B cell (primary cell): ENCODE data around the gene SKP1. TPM values are rescaled to one million over a fixed set of nuclear protein-coding genes. Genes with fewer than 3 reads are reported as not detected.

Experiments
- ATAC-seq: fragments of 200-7000 bp; cut with Tn5 transposase; one replicate; pipeline ENCODE4 v1.10.0; 2021; ENCODE audit warnings: low read depth, mild to moderate bottlenecking, moderate number of reproducible peaks, moderate library complexity
- CTCF ChIA-PET: fragments of 350-600 bp; sonication (Branson Sonifier 250); formaldehyde crosslinking; loops from one replicate; lab custom pipeline; 2021; ENCODE audit warnings: antibody characterized with exemption, inconsistent platforms; lab: Charles Lee
- POLR2A ChIA-PET: fragments of 350-600 bp; sonication (Branson Sonifier 250); formaldehyde crosslinking; loops from one replicate; lab custom pipeline; 2021; ENCODE audit warnings: antibody characterized with exemption; lab: Charles Lee
- DNase-seq: peaks from one replicate; pipeline ENCODE4 v3.0.0; 2013
- H2AFZ ChIP-seq: 2 replicates; pipeline ENCODE4 v1.6.1; 2012; ENCODE audit warnings: mild to moderate bottlenecking, low read depth, low read length; ENCODE audit not compliant: insufficient read depth, poor library complexity, severe bottlenecking
- H3K27ac ChIP-seq, 2 donors: 1 replicate in 1 of 2; 2 replicates in 1 of 2; pipeline ENCODE4 v1.5.1; 2012 to 2013; ENCODE audit warnings: low read length in 2 of 2, mild to moderate bottlenecking in 2 of 2, moderate library complexity in 1 of 2
- H3K27me3 ChIP-seq, 4 experiments: fragments of 200-600 bp in 1 of 4; sonication (generic) in 1 of 4; replicated peaks in 1 of 4; 1 replicate in 2 of 4; 2 replicates in 2 of 4; pipeline versions ENCODE4 v1.6.1 to v1.7.0; 2013 to 2016; ENCODE audit warnings: low read length in 3 of 4, mild to moderate bottlenecking in 2 of 4, mixed read lengths in 1 of 4, moderate library complexity in 1 of 4; ENCODE audit not compliant: insufficient read depth in 4 of 4, control insufficient read depth in 3 of 4; ENCODE audit errors: control extremely low read depth in 1 of 4
- H3K36me3 ChIP-seq, 2 experiments: replicated peaks in 1 of 2; 1 replicate in 1 of 2; 2 replicates in 1 of 2; pipeline versions ENCODE4 v1.6.1 to v1.7.1; 2013; ENCODE audit warnings: low read length in 1 of 2; ENCODE audit not compliant: insufficient read depth in 2 of 2, control insufficient read depth in 1 of 2; ENCODE audit errors: control extremely low read depth in 1 of 2, extremely low read depth in 1 of 2
- H3K4me1 ChIP-seq, 2 donors: fragments of 200-600 bp in 1 of 2; sonication (generic) in 1 of 2; 1 replicate in 1 of 2; 2 replicates in 1 of 2; pipeline versions ENCODE4 v1.5.1 to v1.6.1; 2013 to 2017; ENCODE audit warnings: low read length in 2 of 2; ENCODE audit not compliant: control insufficient read depth in 2 of 2, insufficient read depth in 2 of 2
- H3K4me2 ChIP-seq: replicated peaks from 2 replicates; pipeline ENCODE3; 2012; ENCODE audit warnings: mild to moderate bottlenecking, low read depth, low read length; ENCODE audit not compliant: poor library complexity, severe bottlenecking
- H3K4me3 ChIP-seq, 5 experiments: fragments of 200-600 bp in 1 of 5; sonication (generic) in 1 of 5; 1 replicate in 3 of 5; 2 replicates in 2 of 5; pipeline versions ENCODE4 v1.5.1 to v1.7.0; 2011 to 2016; ENCODE audit warnings: low read length in 4 of 5, mild to moderate bottlenecking in 4 of 5, low read depth in 2 of 5, control low read depth in 1 of 5, moderate library complexity in 1 of 5; ENCODE audit not compliant: insufficient read depth in 1 of 5; ENCODE audit errors: control extremely low read depth in 1 of 5, extremely low read depth in 1 of 5
- H3K79me2 ChIP-seq: fragments of 200-600 bp; sonication (generic); one replicate; pipeline ENCODE4 v1.6.0; 2016; ENCODE audit warnings: low read length; ENCODE audit not compliant: control insufficient read depth, insufficient read depth
- H3K9ac ChIP-seq: fragments of 200-600 bp; sonication (generic); 2 replicates; pipeline ENCODE4 v1.6.1; 2017; ENCODE audit warnings: mild to moderate bottlenecking, low read length, moderate library complexity
- H3K9me3 ChIP-seq, 3 donors: one replicate each; pipeline versions ENCODE4 v1.6.1 to v1.7.1; 2013; ENCODE audit warnings: low read length in 2 of 3; ENCODE audit not compliant: control insufficient read depth in 2 of 3, insufficient read depth in 1 of 3; ENCODE audit errors: control extremely low read depth in 1 of 3
- H4K20me1 ChIP-seq: 2 replicates; pipeline ENCODE4 v1.6.0; 2012; ENCODE audit warnings: mild to moderate bottlenecking, low read length; ENCODE audit not compliant: insufficient read depth, control insufficient read depth, poor library complexity, severe bottlenecking
- H3K27ac Mint-ChIP-seq: one replicate; pipeline ENCODE4 v1.8.0; 2021; ENCODE audit warnings: mixed read lengths
- H3K27me3 Mint-ChIP-seq: one replicate; pipeline ENCODE4 v1.8.0; 2021; ENCODE audit warnings: mixed read lengths
- H3K4me1 Mint-ChIP-seq: one replicate; pipeline ENCODE4 v1.8.0; 2021; ENCODE audit warnings: mixed read lengths
- H3K4me3 Mint-ChIP-seq: one replicate; pipeline ENCODE4 v1.8.0; 2021; ENCODE audit warnings: mixed read lengths
- H3K9me3 Mint-ChIP-seq: one replicate; pipeline ENCODE4 v1.8.0; 2022; ENCODE audit warnings: mixed read lengths; ENCODE audit not compliant: insufficient read depth
- EZH2 ChIP-seq: IDR thresholded peaks from 2 replicates; pipeline ENCODE4 v1.6.1; 2012; ENCODE audit warnings: borderline replicate concordance, low read depth, mild to moderate bottlenecking, moderate library complexity, low read length; ENCODE audit not compliant: insufficient read depth, poor library complexity, severe bottlenecking
- WGBS: methylation state at CpG from one replicate; pipeline ENCODE4 v1.1.5; 2013; ENCODE audit warnings: missing lambda C conversion rate; ENCODE audit not compliant: insufficient coverage; 5-methylcytosine and 5-hydroxymethylcytosine counted together
- intact Hi-C: fragments of 100-400 bp; cut with micrococcal nuclease; formaldehyde crosslinking; loops from one replicate; pipeline ENCODE4 v1.10.0; 2022
- polyA plus RNA-seq: library from polyadenylated mRNA; depleted of rRNA; stranded (reverse); fragments of >200 nt; gene quantifications from 2 replicates; pipeline ENCODE4 v1.2.3, GENCODE V29; 2012
- total RNA-seq, 2 donors: library from RNA; stranded (reverse); fragments of 120-200 nt in 1 of 2; gene quantifications; 1 replicate in 1 of 2; 2 replicates in 1 of 2; pipeline versions ENCODE4 v1.2.3 to v1.2.4, GENCODE V29; 2013 to 2022
- TF ChIP-seq, protein P1 (sequence below): fragments of 200-600 bp; IDR thresholded peaks from one replicate; pipeline ENCODE4 v1.8.0; 2022; ENCODE audit warnings: antibody characterized with exemption, mild to moderate bottlenecking

SKP1 gene
- total and polyA plus RNA-seq, 2 donors (not counting 1 experiment from before 2014, with no cell fraction given), result 108 to 186 TPM

DNA sequence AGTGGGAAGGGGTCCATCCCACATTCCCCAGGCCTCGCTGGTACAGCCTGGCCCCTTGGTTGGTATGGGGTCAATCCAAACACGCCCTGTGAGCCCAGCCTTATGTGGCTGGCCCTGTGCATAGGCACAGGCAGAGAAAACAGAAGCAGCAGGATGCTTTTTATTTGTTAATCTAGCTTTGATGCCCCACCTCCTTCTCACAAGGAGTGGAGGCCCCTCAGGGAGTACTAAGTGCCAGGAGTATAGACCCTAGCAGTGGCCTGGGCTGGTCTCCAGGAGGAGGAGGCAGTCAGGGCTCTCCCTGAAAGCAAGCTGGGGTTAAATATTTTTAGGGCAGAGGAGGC, 76.8 kb downstream of the SKP1 start:
- Histone ChIP-seq H3K27ac (peak overlapping the region; percentile 76 to 88), H3K4me2 (peak overlapping the region; percentile 72), H3K36me3 (no peaks in the 10 kb centered on the region), H4K20me1 (no peaks in the 10 kb centered on the region), H3K9me3 (no peaks in the 10 kb centered on the region), H3K27me3 (no peaks in the 10 kb centered on the region), H3K4me1 (peaks cover 31 to 46% of the 10 kb centered on the region in 2 donors), H3K9ac (peak overlapping the region; percentile 51), H2AFZ (peak overlapping the region; percentile 51), H3K4me3 (peak overlapping the region in 2 of 5 experiments; percentile 8 to 40), H3K79me2 (no peaks in the 10 kb centered on the region)
- no peak for DNase-seq
- intact Hi-C loops, result loop anchor here (1.0 kb wide), 5 partner anchors 14 to 126 kb away; partner anchors contain the start of genes PPP2CA, TCF7 and VDAC1
- Mint-ChIP-seq H3K9me3 (no peaks in the 10 kb centered on the region), H3K4me1 (peaks cover 43% of the 10 kb centered on the region), H3K4me3 (peak overlapping the region; percentile 62), H3K27ac (peak overlapping the region; percentile 96), H3K27me3 (no peaks in the 10 kb centered on the region)
- 86% methylated on average over 1 of the region's 2 CpGs for WGBS
- peak; percentile 10 for ATAC-seq
- CTCF ChIA-PET, result interaction anchor here (0.5 to 8.1 kb wide), 13 partner anchors 10 to 998 kb away, joined by 3 to 149 read pairs (median 4); partner anchors contain the start of gene TCF7
- no peak for TF ChIP-seq EZH2
- TF ChIP-seq, protein P1, sequence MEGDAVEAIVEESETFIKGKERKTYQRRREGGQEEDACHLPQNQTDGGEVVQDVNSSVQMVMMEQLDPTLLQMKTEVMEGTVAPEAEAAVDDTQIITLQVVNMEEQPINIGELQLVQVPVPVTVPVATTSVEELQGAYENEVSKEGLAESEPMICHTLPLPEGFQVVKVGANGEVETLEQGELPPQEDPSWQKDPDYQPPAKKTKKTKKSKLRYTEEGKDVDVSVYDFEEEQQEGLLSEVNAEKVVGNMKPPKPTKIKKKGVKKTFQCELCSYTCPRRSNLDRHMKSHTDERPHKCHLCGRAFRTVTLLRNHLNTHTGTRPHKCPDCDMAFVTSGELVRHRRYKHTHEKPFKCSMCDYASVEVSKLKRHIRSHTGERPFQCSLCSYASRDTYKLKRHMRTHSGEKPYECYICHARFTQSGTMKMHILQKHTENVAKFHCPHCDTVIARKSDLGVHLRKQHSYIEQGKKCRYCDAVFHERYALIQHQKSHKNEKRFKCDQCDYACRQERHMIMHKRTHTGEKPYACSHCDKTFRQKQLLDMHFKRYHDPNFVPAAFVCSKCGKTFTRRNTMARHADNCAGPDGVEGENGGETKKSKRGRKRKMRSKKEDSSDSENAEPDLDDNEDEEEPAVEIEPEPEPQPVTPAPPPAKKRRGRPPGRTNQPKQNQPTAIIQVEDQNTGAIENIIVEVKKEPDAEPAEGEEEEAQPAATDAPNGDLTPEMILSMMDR, result no peak
- POLR2A ChIA-PET, result interaction anchor here (0.7 to 2.7 kb wide), 7 partner anchors 19 to 127 kb away, joined by 3 to 16 read pairs (median 5); partner anchors contain the start of gene PPP2CA

DNA sequence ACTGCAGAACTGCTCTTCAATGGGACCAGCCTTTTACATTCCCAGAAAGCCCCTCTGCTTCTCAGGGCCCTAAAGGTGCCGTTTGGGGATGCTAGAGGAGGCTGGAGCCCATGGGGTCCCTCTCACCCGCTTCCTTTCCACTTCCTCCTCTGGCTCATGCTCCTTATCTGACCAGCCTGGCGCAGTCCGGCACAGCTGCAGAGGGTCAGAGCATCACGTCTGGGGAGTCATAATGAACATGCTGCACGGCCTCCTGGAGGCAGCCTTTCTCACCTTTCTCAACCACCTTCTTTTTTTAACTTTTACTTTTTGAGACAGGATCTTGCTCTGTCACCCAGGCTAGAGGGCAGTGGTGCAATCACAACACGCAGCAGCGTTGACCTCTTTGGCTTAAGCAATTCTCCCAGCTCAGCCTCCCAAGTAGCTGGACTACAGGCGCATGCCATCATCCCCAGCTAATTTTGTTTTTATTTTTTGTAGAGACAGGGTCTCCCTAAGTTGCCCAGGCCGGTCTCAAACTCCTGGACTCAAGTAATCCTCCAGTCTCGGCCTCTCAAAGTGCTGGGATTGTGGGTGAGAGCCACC, 77.4 kb downstream of the SKP1 start:
- peak overlapping the region; percentile 72 for H3K4me2 ChIP-seq
- POLR2A ChIA-PET, result interaction anchor here (0.8 to 2.7 kb wide), 6 partner anchors 19 to 127 kb away, joined by 4 to 16 read pairs (median 6); partner anchors contain the start of gene PPP2CA
- CTCF ChIA-PET, result interaction anchor here (0.8 to 8.1 kb wide), 10 partner anchors 13 to 125 kb away, joined by 3 to 149 read pairs (median 5); partner anchors contain the start of gene TCF7
- no peaks in the 10 kb centered on the region for H4K20me1 ChIP-seq
- peaks cover 31 to 41% of the 10 kb centered on the region in 2 donors for H3K4me1 ChIP-seq
- peak overlapping the region in 1 of 5 experiments; percentile 40 for H3K4me3 ChIP-seq
- DNase-seq (peak; percentile 25), ATAC-seq (no peak)
- H3K27ac ChIP-seq, result peak overlapping the region; percentile 76 to 88
- H3K9me3 Mint-ChIP-seq, result no peaks in the 10 kb centered on the region
- peak overlapping the region; percentile 51 for H3K9ac ChIP-seq
- peak overlapping the region; percentile 51 for H2AFZ ChIP-seq
- WGBS, result 71% methylated on average over 9 of the region's 11 CpGs
- H3K27ac Mint-ChIP-seq, result peak overlapping the region; percentile 96
- no peak for TF ChIP-seq EZH2
- TF ChIP-seq, protein P1, result no peak
- H3K27me3 ChIP-seq, result no peaks in the 10 kb centered on the region
- H3K9me3 ChIP-seq, result no peaks in the 10 kb centered on the region
- H3K36me3 ChIP-seq, result no peaks in the 10 kb centered on the region
- H3K79me2 ChIP-seq, result no peaks in the 10 kb centered on the region
- H3K4me3 Mint-ChIP-seq, result no peak overlapping the region
- H3K4me1 Mint-ChIP-seq, result peaks cover 41% of the 10 kb centered on the region
- intact Hi-C loops, result no loop called here
- H3K27me3 Mint-ChIP-seq, result no peaks in the 10 kb centered on the region
